Dedifferentiated amniotic fluid mesenchymal stem cell (primary cell): ENCODE measurements around the gene RNF7.
"Not testable (repeated sequence)": the region's sequence is repeated elsewhere in the genome, so short reads cannot be mapped to it uniquely, and the experiment has no call there.

ENCODE experiments used
- DNase-seq: peaks from one replicate; pipeline ENCODE4 v3.0.0-alpha.2; 2016; ENCODE audit errors: extremely low spot score

Gene RNF7

GRCh38 chr3:141735770-141736465 is 2.2 kb upstream of the RNF7 start:
- DNase-seq, result no peak

- no peak for DNase-seq
Measured at GRCh38 chr3:141737093-141737492, 1.0 kb upstream of the RNF7 start.

- DNase-seq, result no peak
Measured at GRCh38 chr3:141737678-141738021, 448 bp upstream of the RNF7 start.

GRCh38 chr3:141738891-141739363 is 829 bp downstream of the RNF7 start:
- DNase-seq, result peak; percentile 55

GRCh38 chr3:141739731-141740130 is 1.6 kb downstream of the RNF7 start:
- DNase-seq, result no peak

GRCh38 chr3:141740349-141740748 is 2.3 kb downstream of the RNF7 start:
- no peak for DNase-seq

- no peak for DNase-seq
Measured at GRCh38 chr3:141743305-141743704, 5.2 kb downstream of the RNF7 start.

GRCh38 chr3:141746962-141747361 is 8.9 kb downstream of the RNF7 start:
- DNase-seq, result no peak

GRCh38 chr3:141753399-141753798 is 15.3 kb downstream of the RNF7 start:
- no peak for DNase-seq

GRCh38 chr3:141754032-141754431 is 15.9 kb downstream of the RNF7 start:
- DNase-seq, result no peak

GRCh38 chr3:141762552-141762951 is 24.5 kb downstream of the RNF7 start:
- DNase-seq, result not testable (repeated sequence)

- no peak for DNase-seq
Measured at GRCh38 chr3:141763088-141763750, 25.1 kb downstream of the RNF7 start, which contains the start of gene GRK7. Gene GRK7, plus strand, starts transcription at chr3:141763408. Its CDS starts 14,877 bp downstream, at chr3:141778285.

- no peak for DNase-seq
Measured at GRCh38 chr3:141764045-141764444, 25.9 kb downstream of the RNF7 start.

GRCh38 chr3:141764465-141764864 is 26.4 kb downstream of the RNF7 start:
- no peak for DNase-seq

GRCh38 chr3:141764986-141765385 is 26.9 kb downstream of the RNF7 start:
- DNase-seq, result no peak

GRCh38 chr3:141767066-141767465 is 29.0 kb downstream of the RNF7 start:
- DNase-seq, result no peak

GRCh38 chr3:141769221-141769894 is 31.3 kb downstream of the RNF7 start:
- DNase-seq, result no peak

GRCh38 chr3:141773676-141774075 is 35.6 kb downstream of the RNF7 start:
- DNase-seq, result no peak

- no peak for DNase-seq
Measured at GRCh38 chr3:141776376-141776775, 38.3 kb downstream of the RNF7 start.

- no peak for DNase-seq
Measured at GRCh38 chr3:141776885-141777284, 38.8 kb downstream of the RNF7 start.

- no peak for DNase-seq
Measured at GRCh38 chr3:141777957-141778813, 40.1 kb downstream of the RNF7 start.

- no peak for DNase-seq
Measured at GRCh38 chr3:141779667-141780066, 41.6 kb downstream of the RNF7 start.
